DMS153 treated with DMSO at 0.1 percent for 48 hours (cell line): Measurements from ENCODE around the gene ZNG1F.
"Not testable (repeated sequence)": the region's sequence is repeated elsewhere in the genome, so short reads cannot be mapped to it uniquely, and the experiment has no call there.

Experiments used
- DNase-seq: peaks from one replicate; lab custom pipeline; 2025; ENCODE audit not compliant: unreplicated experiment; lab: John Stamatoyannopoulos, UW

The ZNG1F gene

DNA sequence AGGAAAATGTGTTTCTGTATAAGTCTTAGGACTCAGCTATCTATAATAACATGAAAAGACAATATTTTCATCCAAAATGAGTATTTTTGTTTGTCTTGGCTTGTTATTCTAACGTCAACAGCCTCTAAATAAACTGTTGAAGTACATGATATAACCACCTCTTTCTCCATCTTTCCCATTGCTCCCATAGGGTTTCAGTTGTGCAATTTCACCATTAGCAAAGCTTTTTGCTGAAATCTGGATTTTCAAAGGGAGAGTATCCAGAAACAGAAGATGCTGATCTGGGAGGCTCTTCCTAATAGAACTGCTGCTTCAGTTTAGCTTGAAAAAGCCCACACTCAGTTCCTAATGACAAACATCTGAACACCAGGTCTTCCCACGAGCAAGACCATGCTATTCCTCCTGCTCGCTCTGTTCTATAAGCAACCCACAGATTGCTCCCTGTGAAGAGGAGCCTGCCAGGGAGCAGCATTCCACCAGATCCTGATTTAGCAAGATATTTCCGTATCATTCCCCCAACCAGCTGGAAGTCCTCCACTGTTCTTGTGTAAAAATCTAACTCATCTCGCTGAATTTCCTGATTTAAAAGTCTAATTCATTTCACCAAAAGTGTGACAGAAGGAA, 101.8 kb downstream of the ZNG1F start:
- not testable (repeated sequence) for DNase-seq

DNA sequence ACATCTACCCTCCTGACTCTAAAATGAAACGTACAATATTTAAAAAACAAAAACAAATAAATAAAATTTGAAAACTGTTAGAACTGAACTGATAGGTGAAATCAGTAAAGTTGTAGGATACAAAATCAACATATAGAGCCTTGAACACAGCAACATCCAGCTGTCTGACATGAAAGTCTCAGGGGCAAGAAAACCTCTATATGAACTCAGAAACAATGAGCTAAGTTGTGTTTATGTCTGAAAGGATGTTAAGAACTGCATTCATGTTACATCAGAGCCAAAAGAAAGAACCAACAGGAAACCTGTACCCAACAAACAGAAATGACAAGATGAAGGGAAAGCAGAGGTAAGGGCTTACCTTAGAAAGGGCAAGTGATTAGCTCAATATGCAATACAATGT, 102.4 kb downstream of the ZNG1F start:
- DNase-seq, result not testable (repeated sequence)

DNA sequence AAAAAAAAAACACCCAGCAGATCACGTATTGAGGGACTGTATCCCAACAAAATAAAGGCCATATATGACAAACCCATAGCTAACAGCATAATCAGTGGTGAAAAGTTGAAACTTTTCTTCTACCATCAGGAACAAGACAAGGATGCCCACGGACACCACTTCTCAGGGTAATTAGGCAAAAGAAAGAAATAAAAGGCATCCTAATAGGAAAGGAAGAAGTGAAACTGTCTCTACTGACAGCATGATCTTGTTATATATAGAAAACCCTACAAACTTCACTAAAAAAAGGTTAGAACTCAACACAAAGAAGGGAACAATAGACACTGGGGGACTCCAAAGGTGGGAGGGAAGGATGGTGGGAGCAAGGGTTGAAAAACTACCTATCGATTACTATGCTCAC, 102.9 kb downstream of the ZNG1F start:
- not testable (repeated sequence) for DNase-seq

DNA sequence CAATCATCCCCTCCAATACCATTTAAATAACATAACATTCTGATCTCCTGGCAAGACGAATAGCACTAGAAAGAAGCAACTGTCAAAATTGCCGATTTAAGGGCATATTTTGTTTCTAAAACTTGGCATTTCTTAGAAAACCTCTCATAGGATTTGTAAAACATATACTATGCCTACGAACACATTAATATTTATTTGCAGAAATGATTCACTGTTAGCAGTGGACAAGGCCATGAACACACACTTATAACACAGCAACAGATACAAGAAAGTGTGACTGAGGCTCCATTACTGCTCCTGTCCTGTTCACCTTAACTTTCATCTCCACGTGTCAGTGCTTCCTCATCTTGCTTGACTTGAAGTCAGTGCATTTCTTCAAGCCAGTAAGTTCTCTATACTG, 106.8 kb downstream of the ZNG1F start:
- not testable (repeated sequence) for DNase-seq
